Natural killer cell (primary cell): ENCODE measurements around the gene NIT1. TPM values are rescaled to one million over a fixed set of nuclear protein-coding genes. Genes with fewer than 3 reads are reported as not detected.

Experiments used
- ATAC-seq, 3 donors: fragments of 150-1000 bp in 2 of 3; fragments of 200-7000 bp in 1 of 3; cut with Tn5 transposase; 1 replicate in 1 of 3; 2 replicates in 2 of 3; pipeline ENCODE4 v1.10.0; 2021; ENCODE audit warnings: mild to moderate bottlenecking in 2 of 3, moderate library complexity in 2 of 3
- DNase-seq, 2 donors: peaks; one replicate each; pipeline versions ENCODE4 v3.0.0 to v3.0.0-alpha.2; 2013 to 2021; ENCODE audit warnings: mixed read lengths in 1 of 2
- H3K27ac ChIP-seq: one replicate; pipeline ENCODE4 v1.5.1; 2013; ENCODE audit warnings: mild to moderate bottlenecking, low read length
- H3K27me3 ChIP-seq: one replicate; pipeline ENCODE4 v1.6.1; 2013; ENCODE audit warnings: low read length; ENCODE audit not compliant: control insufficient read depth, insufficient read depth
- H3K36me3 ChIP-seq: one replicate; pipeline ENCODE4 v1.6.1; 2013; ENCODE audit warnings: low read length; ENCODE audit not compliant: control insufficient read depth, insufficient read depth
- H3K4me1 ChIP-seq: one replicate; pipeline ENCODE4 v1.6.1; 2013; ENCODE audit warnings: low read length; ENCODE audit not compliant: control insufficient read depth, insufficient read depth
- H3K4me3 ChIP-seq: one replicate; pipeline ENCODE4 v1.5.1; 2013; ENCODE audit warnings: low read length
- H3K9me3 ChIP-seq: one replicate; pipeline ENCODE4 v1.6.1; 2013; ENCODE audit warnings: low read length; ENCODE audit not compliant: control insufficient read depth, insufficient read depth
- H3K27ac Mint-ChIP-seq, 2 donors: one replicate each; pipeline ENCODE4 v1.8.0; 2022; ENCODE audit warnings: mild to moderate bottlenecking in 2 of 2, mixed read lengths in 2 of 2, moderate library complexity in 1 of 2
- H3K27me3 Mint-ChIP-seq, 2 donors: one replicate each; pipeline ENCODE4 v1.8.0; 2022; ENCODE audit warnings: low read depth in 2 of 2, mixed read lengths in 2 of 2
- H3K36me3 Mint-ChIP-seq: one replicate; pipeline ENCODE4 v1.8.0; 2022; ENCODE audit warnings: mixed read lengths
- H3K4me1 Mint-ChIP-seq, 2 donors: one replicate each; pipeline ENCODE4 v1.8.0; 2022; ENCODE audit warnings: mixed read lengths in 2 of 2
- H3K4me3 Mint-ChIP-seq: one replicate; pipeline ENCODE4 v1.8.0; 2022; ENCODE audit warnings: mild to moderate bottlenecking, moderate library complexity, mixed read lengths
- H3K9me3 Mint-ChIP-seq, 2 donors: one replicate each; pipeline ENCODE4 v1.8.0; 2022; ENCODE audit warnings: mixed read lengths in 2 of 2
- CTCF ChIP-seq: fragments of 200-600 bp; IDR thresholded peaks from one replicate; pipeline ENCODE4 v1.8.0; 2022; ENCODE audit warnings: antibody characterized with exemption
- WGBS: methylation state at CpG from one replicate; pipeline ENCODE4 v1.1.7; 2013; ENCODE audit warnings: missing lambda C conversion rate; ENCODE audit not compliant: insufficient coverage; 5-methylcytosine and 5-hydroxymethylcytosine counted together
- intact Hi-C: fragments of 100-400 bp; cut with micrococcal nuclease; formaldehyde crosslinking; loops from one replicate; pipeline ENCODE4 v1.14.2; 2022
- total RNA-seq, 4 donors: library from RNA; stranded (reverse); fragments of 120-200 nt in 1 of 4; gene quantifications; one replicate each; pipeline versions ENCODE4 v1.2.3 to v1.2.4, GENCODE V29; 2013 to 2022

NIT1 gene
- total RNA-seq, 3 donors from 2014 or later (not counting 1 experiment from before 2014, with no cell fraction given) = 26.5 to 31.7 (median 31.6) TPM

- DNase-seq (no peak), ATAC-seq (no peak)
- Mint-ChIP-seq H3K4me1 (peaks cover 36 to 59% of the 10 kb centered on the region in 2 donors), H3K4me3 (no peak overlapping the region), H3K27ac (peak overlapping the region; percentile 89), H3K27me3 (no peaks in the 10 kb centered on the region), H3K9me3 (no peaks in the 10 kb centered on the region), H3K36me3 (no peaks in the 10 kb centered on the region)
- Histone ChIP-seq H3K36me3 (peaks cover under 1% of the 10 kb centered on the region), H3K4me1 (peaks cover 31% of the 10 kb centered on the region), H3K27ac (no peak overlapping the region), H3K4me3 (no peak overlapping the region), H3K27me3 (no peaks in the 10 kb centered on the region), H3K9me3 (no peaks in the 10 kb centered on the region)
- TF ChIP-seq CTCF = no peak
- whole genome bisulfite sequencing = 97% methylated on average over 19 of the region's 19 CpGs
- intact Hi-C loops = loop anchor here (10.0 kb wide), 1 partner anchor 1248 kb away; the partner anchor contains the start of gene SLAMF8
These were observed 45.0 kb upstream of the NIT1 start for GRCh38 chr1:161072751-161073449.

DNA sequence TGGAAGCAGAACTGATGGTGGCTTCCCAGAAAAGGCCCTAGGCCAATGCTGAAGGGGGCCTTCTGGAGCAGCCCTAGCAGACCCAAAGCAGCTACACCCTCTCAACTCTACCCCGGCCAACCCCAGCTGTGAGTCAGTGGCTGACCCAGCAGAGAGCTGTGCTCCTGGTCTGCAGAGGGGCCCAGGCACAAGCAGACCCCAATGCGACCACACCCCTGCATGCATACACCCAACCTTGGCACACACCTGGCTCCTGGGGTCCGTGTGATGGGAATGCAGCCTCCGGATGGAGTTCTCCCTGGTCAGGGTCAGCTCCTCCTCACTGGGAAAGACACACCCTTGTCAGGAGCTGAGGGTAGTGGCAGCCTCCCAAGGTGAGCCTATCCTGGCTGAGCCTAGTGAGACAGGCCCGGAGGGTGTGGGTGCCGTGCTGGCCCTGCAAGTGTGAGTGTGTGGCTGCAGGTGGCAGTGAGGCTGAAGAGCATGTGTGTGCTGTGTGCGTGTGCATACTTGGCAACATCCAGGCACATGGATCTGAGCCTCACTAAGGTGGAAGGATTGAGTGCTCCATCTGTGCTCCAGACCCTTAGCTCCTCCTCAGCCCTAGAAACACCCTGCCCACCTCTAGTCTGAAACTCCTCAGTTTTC is 44.3 kb upstream of the NIT1 start:
- peaks cover 27% of the 10 kb centered on the region for H3K4me1 ChIP-seq
- no peak overlapping the region for H3K4me3 ChIP-seq
- H3K9me3 Mint-ChIP-seq = no peaks in the 10 kb centered on the region
- no peak for ATAC-seq
- no peak for TF ChIP-seq CTCF
- no peaks in the 10 kb centered on the region for H3K27me3 ChIP-seq
- H3K4me3 Mint-ChIP-seq = no peak overlapping the region
- 87% methylated on average over 7 of the region's 7 CpGs for WGBS
- H3K36me3 ChIP-seq = no peaks in the 10 kb centered on the region
- no peak for DNase-seq
- no peak overlapping the region for H3K27ac ChIP-seq
- peaks cover 29 to 52% of the 10 kb centered on the region in 2 donors for H3K4me1 Mint-ChIP-seq
- peak overlapping the region in 1 of 2 donors; percentile 48 for H3K27ac Mint-ChIP-seq
- no peaks in the 10 kb centered on the region for H3K9me3 ChIP-seq
- intact Hi-C loops = loop anchor here (10.0 kb wide), 1 partner anchor 1249 kb away; the partner anchor contains the start of gene SLAMF8
- H3K27me3 Mint-ChIP-seq = no peaks in the 10 kb centered on the region
- no peaks in the 10 kb centered on the region for H3K36me3 Mint-ChIP-seq

DNA sequence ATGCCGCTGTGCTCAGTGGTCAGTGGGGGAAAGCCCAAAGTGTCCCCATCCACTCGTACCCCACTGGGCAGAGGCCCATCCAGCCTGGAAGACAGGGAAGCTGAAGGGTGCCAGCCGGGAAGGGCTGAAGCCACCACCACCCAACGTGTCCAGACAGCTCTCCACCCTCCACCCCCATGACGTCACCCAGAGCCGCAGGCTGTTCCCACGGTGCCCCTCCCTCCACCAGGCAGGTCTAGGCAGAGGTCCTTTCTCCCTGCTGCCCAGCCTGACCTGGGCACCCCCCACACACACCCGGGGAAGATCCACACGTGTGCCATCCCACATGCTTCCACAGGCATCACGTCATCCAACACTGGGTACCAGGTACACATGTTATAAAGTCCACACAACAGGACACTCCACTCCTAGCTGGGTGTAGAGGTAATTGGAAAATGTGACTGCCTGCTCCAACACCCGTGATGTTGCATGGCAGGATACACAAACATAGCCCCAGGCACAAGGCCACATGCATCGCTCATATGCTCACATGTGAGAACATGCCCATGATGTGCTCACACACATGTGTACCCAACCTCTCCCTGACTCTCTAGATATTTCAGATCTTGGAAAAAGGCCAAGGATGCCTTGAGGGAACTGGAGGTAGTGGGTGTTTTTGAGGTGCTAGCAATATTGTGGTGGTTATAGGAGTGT is 43.1 kb upstream of the NIT1 start:
- intact Hi-C loops = loop anchor here (10.0 kb wide), 1 partner anchor 1250 kb away; the partner anchor contains the start of gene SLAMF8
- no peak for DNase-seq
- Histone ChIP-seq H3K9me3 (no peaks in the 10 kb centered on the region), H3K4me1 (peaks cover 27% of the 10 kb centered on the region), H3K36me3 (no peaks in the 10 kb centered on the region), H3K4me3 (no peak overlapping the region), H3K27ac (no peak overlapping the region), H3K27me3 (no peaks in the 10 kb centered on the region)
- H3K9me3 Mint-ChIP-seq = no peaks in the 10 kb centered on the region
- no peak for ATAC-seq
- TF ChIP-seq CTCF = no peak
- H3K27ac Mint-ChIP-seq = peak overlapping the region in 1 of 2 donors; percentile 48
- no peak overlapping the region for H3K4me3 Mint-ChIP-seq
- peaks cover 24 to 40% of the 10 kb centered on the region in 2 donors for H3K4me1 Mint-ChIP-seq
- no peaks in the 10 kb centered on the region for H3K27me3 Mint-ChIP-seq
- 89% methylated on average over 12 of the region's 12 CpGs for WGBS
- no peaks in the 10 kb centered on the region for H3K36me3 Mint-ChIP-seq
